NB4 (cell line): Measurements from ENCODE around the gene ERFE.

Experiments used
- DNase-seq: peaks from one replicate; pipeline ENCODE4 v3.0.0; 2010; ENCODE audit warnings: low read depth
- H3K4me3 ChIP-seq: one replicate; pipeline ENCODE4 v1.5.1; 2011; ENCODE audit warnings: mild to moderate bottlenecking, low read depth, low read length, moderate library complexity
- CTCF ChIP-seq: IDR thresholded peaks from one replicate; pipeline ENCODE4 v1.5.1; 2012; ENCODE audit warnings: low read depth, low read length
- MAX ChIP-seq: IDR thresholded peaks from 2 replicates; pipeline ENCODE4 v1.6.1; 2011; ENCODE audit warnings: low read depth, low read length
- MYC ChIP-seq: IDR thresholded peaks from 2 replicates; pipeline ENCODE4 v1.6.1; 2011; ENCODE audit warnings: low read depth, low read length
- POLR2A ChIP-seq: IDR thresholded peaks from 2 replicates; pipeline ENCODE4 v1.6.1; 2011; ENCODE audit warnings: mild to moderate bottlenecking; ENCODE audit not compliant: insufficient read length; ENCODE audit errors: extremely low read depth

Gene ERFE

GRCh38 chr2:238161291-238162051 is 2.7 kb downstream of the ERFE start:
- H3K4me3 ChIP-seq = no peak overlapping the region
- DNase-seq = no peak
- TF ChIP-seq CTCF (no peak), MAX (no peak)

GRCh38 chr2:238162251-238162845 is 3.6 kb downstream of the ERFE start:
- H3K4me3 ChIP-seq = no peak overlapping the region
- TF ChIP-seq MYC = no peak
- no peak for TF ChIP-seq MAX
- TF ChIP-seq POLR2A = no peak
- TF ChIP-seq CTCF = no peak
- DNase-seq = no peak

GRCh38 chr2:238162846-238163441 is 4.2 kb downstream of the ERFE start:
- TF ChIP-seq MYC (no peak), CTCF (no peak), POLR2A (no peak), MAX (no peak)
- DNase-seq = no peak
- no peak overlapping the region for H3K4me3 ChIP-seq

- TF ChIP-seq CTCF (no peak), MAX (no peak)
- no peak overlapping the region for H3K4me3 ChIP-seq
- no peak for DNase-seq
These were observed 4.9 kb downstream of the ERFE start for GRCh38 chr2:238163481-238164198.

- DNase-seq = no peak
- TF ChIP-seq CTCF = no peak
- no peak for TF ChIP-seq MYC
- TF ChIP-seq POLR2A = no peak
- no peak for TF ChIP-seq MAX
- no peak overlapping the region for H3K4me3 ChIP-seq
These were observed 6.1 kb downstream of the ERFE start for GRCh38 chr2:238164906-238165287.
